HG02981 (cell line): ENCODE measurements around the gene FAH.

ENCODE experiments used
- ATAC-seq: cut with Tn5 transposase; IDR thresholded peaks from one replicate; pipeline ENCODE4 v1.9.1; 2021; ENCODE audit warnings: mild to moderate bottlenecking, moderate library complexity; ENCODE audit not compliant: unreplicated experiment

FAH gene

GRCh38 chr15:80194186-80194585 lies 41.4 kb downstream of the FAH start:
- no peak for ATAC-seq

- ATAC-seq: no peak
Observed at GRCh38 chr15:80194914-80195313, 42.1 kb downstream of the FAH start.

GRCh38 chr15:80199366-80199765 lies 46.6 kb downstream of the FAH start:
- no peak for ATAC-seq

GRCh38 chr15:80199869-80200268 lies 47.1 kb downstream of the FAH start:
- no peak for ATAC-seq

- no peak for ATAC-seq
Observed at GRCh38 chr15:80201256-80202015, 48.6 kb downstream of the FAH start.

- ATAC-seq: no peak
Observed at GRCh38 chr15:80202016-80202315, 49.2 kb downstream of the FAH start.

- ATAC-seq: no peak
Observed at GRCh38 chr15:80202641-80203360, 50.0 kb downstream of the FAH start.

- no peak for ATAC-seq
Observed at GRCh38 chr15:80203361-80203885, 50.6 kb downstream of the FAH start.

- no peak for ATAC-seq
Observed at GRCh38 chr15:80204231-80204630, 51.4 kb downstream of the FAH start.

GRCh38 chr15:80207887-80208286 lies 55.1 kb downstream of the FAH start:
- no peak for ATAC-seq

GRCh38 chr15:80208758-80209734 lies 56.2 kb downstream of the FAH start:
- ATAC-seq: no peak

- no peak for ATAC-seq
Observed at GRCh38 chr15:80210611-80211573, 58.1 kb downstream of the FAH start.

- ATAC-seq: no peak
Observed at GRCh38 chr15:80211976-80212375, 59.2 kb downstream of the FAH start.

- no peak for ATAC-seq
Observed at GRCh38 chr15:80214910-80215309, 62.1 kb downstream of the FAH start.

- no peak for ATAC-seq
Observed at GRCh38 chr15:80216141-80216540, 63.3 kb downstream of the FAH start.

GRCh38 chr15:80216911-80217310 lies 64.1 kb downstream of the FAH start:
- ATAC-seq: no peak

- ATAC-seq: no peak
Observed at GRCh38 chr15:80217327-80217900, 64.6 kb downstream of the FAH start.

GRCh38 chr15:80219955-80220354 lies 67.2 kb downstream of the FAH start:
- ATAC-seq: no peak

- no peak for ATAC-seq
Observed at GRCh38 chr15:80228959-80229610, 76.3 kb downstream of the FAH start.
